ENCODE measurements around the gene CAMKMT.

CAMKMT gene

DNA sequence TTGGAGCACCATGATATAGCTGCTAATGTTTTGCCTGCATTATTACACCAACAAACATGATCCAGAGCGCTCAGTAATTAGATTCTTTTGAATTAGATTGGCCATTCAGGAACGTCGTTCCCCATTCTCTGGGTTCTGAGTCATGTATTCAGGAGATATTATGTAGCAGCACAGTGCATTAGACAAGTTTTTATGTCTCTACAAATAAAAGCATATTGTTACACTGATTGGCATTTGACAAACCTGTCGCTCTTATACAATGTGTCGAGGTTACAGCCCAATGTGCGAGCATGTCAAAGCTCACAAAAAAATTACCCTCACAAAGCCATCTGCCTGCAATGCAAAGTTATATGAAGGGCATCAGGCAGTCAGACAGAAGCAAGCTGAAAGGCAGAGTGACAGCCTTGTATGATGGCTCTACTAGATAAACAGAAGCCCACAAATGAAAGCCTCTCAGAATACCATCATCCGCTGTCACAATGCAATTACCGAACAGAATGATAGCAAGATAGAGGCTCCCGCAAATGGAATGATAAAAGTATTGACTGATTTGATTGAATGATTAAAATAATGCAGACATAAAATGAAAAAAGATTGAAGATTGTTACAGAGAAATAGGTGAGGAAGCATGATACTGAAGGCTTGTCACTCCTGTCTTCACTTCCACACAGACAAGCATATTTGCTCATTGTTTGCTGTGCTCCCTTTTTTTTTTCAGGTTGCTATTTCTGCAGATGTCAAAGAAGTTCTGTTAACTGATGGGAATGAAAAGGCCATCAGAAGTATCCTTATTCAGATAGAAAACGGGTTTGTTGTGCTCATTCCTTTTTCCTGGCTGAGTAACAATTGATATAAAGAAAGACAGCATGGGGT, 345.2 kb downstream of the CAMKMT start:
- no peak for TF ChIP-seq ZNF274 (IDR thresholded peaks at IDR 0.05; ENCODE audit: low read depth, low read length)
- H3K4me3 ChIP-seq (ENCODE audit: low read length): no peak overlapping the region

DNA sequence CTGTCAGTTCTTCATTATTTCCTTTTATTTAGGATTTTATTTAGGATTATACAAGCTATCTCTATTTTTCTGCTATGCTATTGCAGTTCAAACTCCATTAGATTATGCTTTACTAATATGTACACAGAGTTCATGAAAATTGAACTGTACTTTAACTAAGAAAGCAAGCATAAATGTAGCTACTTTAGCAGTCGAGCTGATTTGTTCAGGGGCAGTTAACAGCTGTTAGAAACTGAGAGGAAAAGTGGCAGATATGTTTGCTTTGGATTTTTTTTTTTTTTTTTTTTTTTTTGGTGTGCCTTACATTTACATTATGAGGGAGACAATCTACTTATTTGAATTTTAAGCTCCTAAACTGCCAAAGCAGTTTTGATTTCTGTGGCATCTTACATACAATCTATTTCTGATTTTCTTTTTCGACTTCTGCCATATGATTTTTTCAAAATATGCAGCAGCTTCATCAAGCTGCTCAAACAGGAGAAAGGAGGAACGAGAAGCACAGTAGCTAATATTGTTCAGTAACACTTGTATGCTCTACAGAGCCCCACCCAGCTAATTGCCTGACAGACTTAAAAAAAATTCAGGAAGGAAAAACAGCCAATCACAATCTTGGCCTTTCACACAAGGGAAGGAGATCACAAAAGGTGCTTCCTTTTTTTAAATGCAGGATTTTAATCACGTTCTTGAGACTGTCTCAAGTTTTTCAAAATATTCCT, 346.4 kb downstream of the CAMKMT start:
- no peak for TF ChIP-seq ZNF274 (IDR thresholded peaks at IDR 0.05; ENCODE audit: low read depth, low read length)
- H3K4me3 ChIP-seq (ENCODE audit: low read length): no peak overlapping the region; the same call in 1 of the 2 replicates

DNA sequence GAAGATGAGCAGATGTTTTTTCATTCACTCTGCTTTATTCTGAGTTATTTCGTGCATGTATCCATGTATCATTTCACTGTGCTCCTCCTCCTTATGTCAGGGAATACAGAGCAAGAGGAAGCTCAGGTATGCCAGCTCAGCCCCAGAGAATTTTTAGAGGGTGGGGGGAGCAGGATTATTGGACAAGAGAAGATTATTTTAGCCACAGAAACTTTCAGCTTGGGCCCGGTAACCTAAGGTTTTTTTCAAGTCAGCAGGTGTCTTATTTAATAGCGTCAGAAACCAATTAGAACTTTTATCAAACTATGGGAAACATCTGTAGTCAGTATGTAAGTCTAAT, 346.9 kb downstream of the CAMKMT start:
- no peak overlapping the region; the same call in 1 of the 2 replicates for H3K4me3 ChIP-seq (ENCODE audit: low read length)
- no peak for TF ChIP-seq ZNF274 (IDR thresholded peaks at IDR 0.05; ENCODE audit: low read depth, low read length)

DNA sequence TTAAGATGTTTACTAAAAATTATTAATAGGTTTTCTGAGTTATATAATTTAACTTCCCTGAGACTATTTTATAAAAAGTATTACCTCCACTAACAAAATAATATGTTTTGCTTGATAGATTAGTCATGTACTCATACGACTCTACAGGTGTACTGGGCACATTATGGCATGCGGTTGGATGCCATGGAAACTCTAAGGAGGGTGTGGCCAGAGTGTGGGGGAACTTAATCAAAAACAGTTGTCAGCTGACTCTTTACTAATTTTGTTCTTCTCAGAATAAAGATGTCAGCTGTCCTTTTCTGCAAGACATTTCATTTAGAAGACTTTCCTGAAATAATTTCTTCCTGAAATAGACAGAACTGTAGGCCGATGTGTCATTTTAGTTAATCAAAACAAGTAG, 351.4 kb downstream of the CAMKMT start:
- H3K4me3 ChIP-seq (ENCODE audit: low read length): no peak overlapping the region
- TF ChIP-seq ZNF274 (IDR thresholded peaks at IDR 0.05; ENCODE audit: low read depth, low read length): no peak

- no peak overlapping the region for H3K4me3 ChIP-seq (ENCODE audit: low read length)
- no peak for TF ChIP-seq ZNF274 (IDR thresholded peaks at IDR 0.05; ENCODE audit: low read depth, low read length)
Measured at GRCh38 chr2:44715671-44716081, 353.9 kb downstream of the CAMKMT start.

DNA sequence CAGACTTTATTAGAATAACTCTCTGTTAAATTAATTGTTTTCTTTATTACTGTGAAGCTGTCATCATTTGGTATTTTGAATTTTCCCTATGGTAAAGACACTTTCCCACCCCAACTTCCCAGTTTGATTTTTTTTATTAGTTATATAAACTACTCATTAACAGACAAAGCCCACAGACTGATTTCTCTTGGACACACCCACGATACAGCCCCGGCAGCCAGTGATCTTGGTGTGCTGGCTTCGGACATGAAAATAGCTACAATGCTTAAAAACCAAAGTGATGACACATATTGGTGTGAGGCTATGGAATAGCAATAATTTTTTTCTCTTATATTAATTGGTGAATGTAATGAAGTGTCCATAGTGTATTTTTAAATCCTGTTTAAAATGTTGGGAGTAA, 354.4 kb downstream of the CAMKMT start:
- TF ChIP-seq ZNF274 (IDR thresholded peaks at IDR 0.05; ENCODE audit: low read depth, low read length): no peak
- no peak overlapping the region for H3K4me3 ChIP-seq (ENCODE audit: low read length)

DNA sequence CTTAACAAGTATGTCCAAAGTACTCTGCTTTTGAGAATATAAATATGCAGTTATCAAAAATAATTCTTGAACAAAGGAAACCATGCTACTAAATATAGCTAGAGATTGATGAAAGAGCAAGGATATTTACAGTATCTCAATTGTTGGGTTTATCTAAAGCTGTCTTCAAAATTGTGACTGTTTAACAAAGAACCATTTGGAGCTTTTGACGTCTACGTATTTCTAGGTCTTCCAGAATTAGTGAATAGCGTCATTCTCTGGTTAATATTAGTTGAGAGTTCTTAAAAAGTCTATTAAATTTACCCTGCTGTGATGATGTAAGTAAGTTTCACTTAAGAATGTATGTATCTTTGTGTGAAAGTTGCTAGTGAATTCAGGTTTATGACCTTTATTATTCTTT, 356.7 kb downstream of the CAMKMT start:
- H3K4me3 ChIP-seq (ENCODE audit: low read length): no peak overlapping the region
- TF ChIP-seq ZNF274 (IDR thresholded peaks at IDR 0.05; ENCODE audit: low read depth, low read length): no peak

- no peak overlapping the region for H3K4me3 ChIP-seq (ENCODE audit: low read length)
- TF ChIP-seq ZNF274 (IDR thresholded peaks at IDR 0.05; ENCODE audit: low read depth, low read length): no peak
Measured at GRCh38 chr2:44719562-44719961, 357.8 kb downstream of the CAMKMT start.

DNA sequence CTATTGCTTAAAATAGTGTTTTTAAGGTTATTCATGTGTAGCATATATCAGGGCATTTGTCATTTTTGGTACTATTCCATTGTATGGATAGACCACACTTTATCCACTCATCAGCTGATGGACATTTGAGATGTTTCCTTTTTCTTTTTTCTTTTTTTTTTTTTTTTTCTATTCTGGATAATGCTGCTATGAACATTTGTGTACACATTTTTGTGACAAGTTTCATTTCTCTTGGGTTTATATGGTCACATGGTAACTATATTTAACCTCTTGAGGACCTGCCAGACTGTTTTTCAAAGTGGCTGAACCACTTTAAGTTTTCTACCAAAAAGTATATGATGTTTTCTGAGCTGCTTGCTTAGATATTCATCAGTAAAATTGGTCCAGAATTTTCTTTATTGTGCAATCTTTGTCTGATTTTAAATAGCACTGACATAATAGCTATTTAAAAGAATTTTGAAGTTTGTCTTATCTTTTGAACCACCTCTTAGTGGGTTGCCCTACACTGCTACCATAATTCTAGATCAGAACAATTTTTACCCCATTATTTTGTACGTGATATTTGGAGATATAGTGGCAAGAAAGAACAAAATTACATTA, 360.4 kb downstream of the CAMKMT start:
- TF ChIP-seq ZNF274 (IDR thresholded peaks at IDR 0.05; ENCODE audit: low read depth, low read length): no peak
- no peak overlapping the region for H3K4me3 ChIP-seq (ENCODE audit: low read length)

DNA sequence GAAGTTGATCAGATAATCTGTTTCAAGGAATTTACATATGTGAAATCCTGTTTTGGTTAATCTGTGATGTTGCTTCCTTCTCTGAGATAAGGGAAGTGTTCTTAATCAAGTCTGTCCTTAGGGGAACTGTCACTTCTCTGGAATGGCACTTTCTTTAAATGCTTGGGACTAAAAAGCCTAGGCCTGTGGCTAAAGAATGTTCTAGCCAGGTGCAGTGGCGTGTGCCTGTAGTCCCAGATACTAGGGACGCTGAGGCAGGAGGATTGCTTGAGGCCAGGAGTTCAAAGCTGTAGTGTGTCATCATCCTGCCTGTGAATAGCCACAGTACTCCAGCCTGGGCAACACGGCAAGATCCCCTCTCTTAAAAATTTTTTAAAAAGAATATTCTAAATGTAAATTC, 362.2 kb downstream of the CAMKMT start:
- TF ChIP-seq ZNF274 (IDR thresholded peaks at IDR 0.05; ENCODE audit: low read depth, low read length): no peak
- no peak overlapping the region for H3K4me3 ChIP-seq (ENCODE audit: low read length)

GRCh38 chr2:44730593-44730992, 368.8 kb downstream of the CAMKMT start:
- no peak overlapping the region for H3K4me3 ChIP-seq (ENCODE audit: low read length)
- no peak for TF ChIP-seq ZNF274 (IDR thresholded peaks at IDR 0.05; ENCODE audit: low read depth, low read length)

GRCh38 chr2:44731505-44731904, 369.8 kb downstream of the CAMKMT start:
- TF ChIP-seq ZNF274 (IDR thresholded peaks at IDR 0.05; ENCODE audit: low read depth, low read length): no peak
- no peak overlapping the region for H3K4me3 ChIP-seq (ENCODE audit: low read length)

GRCh38 chr2:44736270-44736942, 374.7 kb downstream of the CAMKMT start:
- no peak overlapping the region for H3K4me3 ChIP-seq (ENCODE audit: low read length)
- TF ChIP-seq ZNF274 (IDR thresholded peaks at IDR 0.05; ENCODE audit: low read depth, low read length): no peak

- H3K4me3 ChIP-seq (ENCODE audit: low read length): no peak overlapping the region
- no peak for TF ChIP-seq ZNF274 (IDR thresholded peaks at IDR 0.05; ENCODE audit: low read depth, low read length)
Measured at GRCh38 chr2:44740678-44741077, 378.9 kb downstream of the CAMKMT start.
